NCI-H2029 (cell line): ENCODE measurements around the gene ADORA1.

ENCODE experiments used
- DNase-seq: peaks from one replicate; lab custom pipeline; 2025; lab: John Stamatoyannopoulos, UW

ADORA1 gene

GRCh38 chr1:203158423-203158822 lies 30.9 kb downstream of the ADORA1 start:
- DNase-seq, result no peak

- no peak for DNase-seq
Observed at GRCh38 chr1:203158960-203159665, 31.6 kb downstream of the ADORA1 start.

GRCh38 chr1:203159844-203160243 lies 32.3 kb downstream of the ADORA1 start:
- DNase-seq, result no peak

DNA sequence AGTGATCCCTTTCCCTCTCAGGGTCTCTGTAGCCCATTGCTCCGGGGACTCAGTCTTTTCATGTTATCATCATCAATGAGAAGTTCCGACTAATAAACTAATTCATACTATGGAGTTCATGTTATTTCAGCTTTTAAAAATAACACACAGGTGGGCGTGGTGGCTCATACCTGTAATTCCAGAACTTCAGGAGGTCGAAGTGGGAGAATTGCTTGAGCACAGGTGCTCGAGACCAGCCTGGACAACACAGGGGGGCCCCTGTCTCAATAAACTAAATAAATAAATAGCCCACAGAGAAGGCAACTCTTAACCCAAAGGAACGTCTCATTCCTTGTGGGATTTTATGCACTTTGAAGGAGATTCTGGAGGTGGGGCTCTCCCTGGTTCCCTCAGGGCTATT lies 33.6 kb downstream of the ADORA1 start:
- DNase-seq, result no peak

DNA sequence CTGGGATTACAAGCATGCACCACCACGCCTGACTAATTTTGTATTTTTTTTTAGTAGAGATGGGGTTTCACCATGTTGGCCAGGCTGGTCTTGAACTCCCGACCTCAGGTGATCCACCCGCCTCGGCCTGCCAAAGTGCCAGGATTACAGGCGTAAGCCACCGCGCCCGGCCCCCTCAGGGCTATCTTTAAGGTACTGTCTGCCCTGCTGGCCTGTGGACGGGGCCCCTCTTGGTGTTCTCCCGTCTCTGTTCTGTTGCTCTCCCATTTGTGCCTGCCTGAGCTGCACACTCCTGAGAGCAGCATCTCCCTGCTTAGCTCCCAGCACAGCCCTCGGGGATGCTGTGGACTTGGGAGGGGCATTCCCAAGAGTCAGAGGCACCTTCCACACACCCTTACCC lies 34.2 kb downstream of the ADORA1 start:
- DNase-seq, result no peak

DNA sequence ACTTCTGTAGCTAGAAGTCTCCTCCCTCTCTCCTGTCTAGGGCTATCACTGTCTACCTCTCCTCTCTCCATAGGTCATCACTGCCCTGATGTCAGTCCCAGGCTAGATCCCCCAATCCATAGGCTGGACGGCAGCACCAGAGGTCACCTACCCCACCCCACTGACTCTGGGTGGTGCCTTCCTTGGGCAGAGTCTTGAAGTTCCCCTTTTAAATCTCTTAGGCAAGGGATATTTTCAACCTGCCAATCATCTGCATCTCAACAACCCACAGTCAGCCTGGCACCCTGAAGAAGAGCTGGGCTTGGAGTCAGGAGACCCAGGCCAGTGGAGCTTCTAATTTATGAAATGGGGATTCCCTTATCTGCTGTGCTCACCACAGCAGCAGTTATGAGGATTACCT lies 34.9 kb downstream of the ADORA1 start:
- DNase-seq, result no peak

DNA sequence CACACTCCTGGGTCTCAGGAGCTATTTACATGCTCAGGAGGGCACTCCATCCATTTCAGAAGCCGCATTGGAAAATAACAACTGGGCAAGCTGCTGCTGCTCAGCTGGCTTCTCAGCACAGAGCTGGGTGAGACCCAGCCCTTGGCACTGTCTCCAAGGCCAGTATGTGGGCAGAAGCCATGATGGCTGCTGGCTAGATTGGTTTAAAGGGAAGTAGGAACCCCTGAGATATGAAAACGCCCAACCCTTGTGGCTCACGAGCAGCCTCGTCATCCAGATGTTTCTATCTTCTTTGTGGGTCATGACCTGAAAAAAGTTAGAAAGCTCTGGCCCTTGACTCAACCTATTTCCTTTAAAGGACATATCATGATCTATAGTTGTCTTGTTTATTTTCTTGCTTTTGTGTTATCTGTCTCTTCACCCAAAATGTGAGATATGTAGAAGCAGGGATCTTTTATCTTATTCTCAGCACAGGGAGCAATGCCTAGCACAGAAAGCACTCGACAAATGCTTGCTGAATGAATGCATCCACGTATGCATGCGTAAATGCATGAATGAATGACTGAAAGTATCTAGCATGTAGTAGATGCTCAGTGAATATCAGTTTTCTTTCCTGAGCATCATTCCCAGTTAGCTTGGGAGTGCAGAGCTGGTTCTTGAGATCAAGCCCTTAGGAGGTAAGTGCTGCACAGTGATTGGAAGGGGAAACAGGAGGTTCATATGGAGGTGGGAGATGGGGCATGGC lies 36.5 kb downstream of the ADORA1 start:
- no peak for DNase-seq

DNA sequence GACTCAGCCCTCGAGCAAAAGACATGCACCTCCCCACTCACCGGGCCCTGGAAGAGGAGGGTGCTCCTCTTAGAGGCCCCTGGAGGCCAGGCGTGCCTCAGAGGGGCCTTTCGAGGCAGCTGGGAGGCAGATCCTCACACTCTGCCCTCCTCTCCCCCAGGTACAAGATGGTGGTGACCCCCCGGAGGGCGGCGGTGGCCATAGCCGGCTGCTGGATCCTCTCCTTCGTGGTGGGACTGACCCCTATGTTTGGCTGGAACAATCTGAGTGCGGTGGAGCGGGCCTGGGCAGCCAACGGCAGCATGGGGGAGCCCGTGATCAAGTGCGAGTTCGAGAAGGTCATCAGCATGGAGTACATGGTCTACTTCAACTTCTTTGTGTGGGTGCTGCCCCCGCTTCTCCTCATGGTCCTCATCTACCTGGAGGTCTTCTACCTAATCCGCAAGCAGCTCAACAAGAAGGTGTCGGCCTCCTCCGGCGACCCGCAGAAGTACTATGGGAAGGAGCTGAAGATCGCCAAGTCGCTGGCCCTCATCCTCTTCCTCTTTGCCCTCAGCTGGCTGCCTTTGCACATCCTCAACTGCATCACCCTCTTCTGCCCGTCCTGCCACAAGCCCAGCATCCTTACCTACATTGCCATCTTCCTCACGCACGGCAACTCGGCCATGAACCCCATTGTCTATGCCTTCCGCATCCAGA lies 37.7 kb downstream of the ADORA1 start:
- no peak for DNase-seq

DNA sequence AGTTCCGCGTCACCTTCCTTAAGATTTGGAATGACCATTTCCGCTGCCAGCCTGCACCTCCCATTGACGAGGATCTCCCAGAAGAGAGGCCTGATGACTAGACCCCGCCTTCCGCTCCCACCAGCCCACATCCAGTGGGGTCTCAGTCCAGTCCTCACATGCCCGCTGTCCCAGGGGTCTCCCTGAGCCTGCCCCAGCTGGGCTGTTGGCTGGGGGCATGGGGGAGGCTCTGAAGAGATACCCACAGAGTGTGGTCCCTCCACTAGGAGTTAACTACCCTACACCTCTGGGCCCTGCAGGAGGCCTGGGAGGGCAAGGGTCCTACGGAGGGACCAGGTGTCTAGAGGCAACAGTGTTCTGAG lies 38.3 kb downstream of the ADORA1 start:
- no peak for DNase-seq

DNA sequence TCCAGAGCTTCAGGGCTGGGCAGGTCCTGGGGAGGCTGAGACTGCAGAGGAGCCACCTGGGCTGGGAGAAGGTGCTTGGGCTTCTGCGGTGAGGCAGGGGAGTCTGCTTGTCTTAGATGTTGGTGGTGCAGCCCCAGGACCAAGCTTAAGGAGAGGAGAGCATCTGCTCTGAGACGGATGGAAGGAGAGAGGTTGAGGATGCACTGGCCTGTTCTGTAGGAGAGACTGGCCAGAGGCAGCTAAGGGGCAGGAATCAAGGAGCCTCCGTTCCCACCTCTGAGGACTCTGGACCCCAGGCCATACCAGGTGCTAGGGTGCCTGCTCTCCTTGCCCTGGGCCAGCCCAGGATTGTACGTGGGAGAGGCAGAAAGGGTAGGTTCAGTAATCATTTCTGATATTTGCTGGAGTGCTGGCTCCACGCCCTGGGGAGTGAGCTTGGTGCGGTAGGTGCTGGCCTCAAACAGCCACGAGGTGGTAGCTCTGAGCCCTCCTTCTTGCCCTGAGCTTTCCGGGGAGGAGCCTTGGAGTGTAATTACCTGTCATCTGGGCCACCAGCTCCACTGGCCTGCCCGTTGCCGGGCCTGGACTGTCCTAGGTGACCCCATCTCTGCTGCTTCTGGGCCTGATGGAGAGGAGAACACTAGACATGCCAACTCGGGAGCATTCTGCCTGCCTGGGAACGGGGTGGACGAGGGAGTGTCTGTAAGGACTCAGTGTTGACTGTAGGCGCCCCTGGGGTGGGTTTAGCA lies 38.8 kb downstream of the ADORA1 start:
- no peak for DNase-seq

GRCh38 chr1:203167026-203167912 lies 39.7 kb downstream of the ADORA1 start:
- DNase-seq, result no peak

- no peak for DNase-seq
Observed at GRCh38 chr1:203167913-203168200, 40.3 kb downstream of the ADORA1 start.

DNA sequence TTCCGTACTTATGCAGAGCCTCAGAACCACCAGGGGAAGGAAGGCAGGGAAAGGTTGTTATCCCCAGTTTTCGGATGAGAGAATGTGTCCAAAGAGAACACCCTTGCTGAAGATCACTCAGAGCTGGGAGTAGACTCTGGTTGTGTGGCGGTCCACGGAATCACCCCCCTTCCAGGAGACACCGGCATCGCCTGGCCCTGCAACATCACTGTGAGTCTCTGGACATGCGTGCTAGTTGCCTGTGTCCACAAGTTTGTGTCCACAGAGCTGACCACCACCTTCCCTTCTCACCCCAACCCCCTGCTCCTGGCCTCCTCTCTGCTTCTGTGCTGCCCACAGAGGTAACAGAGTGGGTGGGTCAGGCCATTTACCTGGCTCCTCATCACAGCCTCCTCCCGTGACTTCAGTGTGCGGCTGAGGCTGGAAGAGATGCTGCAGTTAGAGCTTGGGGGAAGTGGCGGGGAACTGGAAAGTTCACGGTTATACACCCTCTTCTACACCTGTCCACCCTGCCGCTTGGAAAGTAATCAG lies 40.8 kb downstream of the ADORA1 start:
- no peak for DNase-seq

GRCh38 chr1:203168991-203169390 lies 41.5 kb downstream of the ADORA1 start:
- DNase-seq, result no peak

GRCh38 chr1:203169770-203170520 lies 42.4 kb downstream of the ADORA1 start:
- DNase-seq, result no peak

- DNase-seq, result no peak
Observed at GRCh38 chr1:203170625-203171330, 43.3 kb downstream of the ADORA1 start.

DNA sequence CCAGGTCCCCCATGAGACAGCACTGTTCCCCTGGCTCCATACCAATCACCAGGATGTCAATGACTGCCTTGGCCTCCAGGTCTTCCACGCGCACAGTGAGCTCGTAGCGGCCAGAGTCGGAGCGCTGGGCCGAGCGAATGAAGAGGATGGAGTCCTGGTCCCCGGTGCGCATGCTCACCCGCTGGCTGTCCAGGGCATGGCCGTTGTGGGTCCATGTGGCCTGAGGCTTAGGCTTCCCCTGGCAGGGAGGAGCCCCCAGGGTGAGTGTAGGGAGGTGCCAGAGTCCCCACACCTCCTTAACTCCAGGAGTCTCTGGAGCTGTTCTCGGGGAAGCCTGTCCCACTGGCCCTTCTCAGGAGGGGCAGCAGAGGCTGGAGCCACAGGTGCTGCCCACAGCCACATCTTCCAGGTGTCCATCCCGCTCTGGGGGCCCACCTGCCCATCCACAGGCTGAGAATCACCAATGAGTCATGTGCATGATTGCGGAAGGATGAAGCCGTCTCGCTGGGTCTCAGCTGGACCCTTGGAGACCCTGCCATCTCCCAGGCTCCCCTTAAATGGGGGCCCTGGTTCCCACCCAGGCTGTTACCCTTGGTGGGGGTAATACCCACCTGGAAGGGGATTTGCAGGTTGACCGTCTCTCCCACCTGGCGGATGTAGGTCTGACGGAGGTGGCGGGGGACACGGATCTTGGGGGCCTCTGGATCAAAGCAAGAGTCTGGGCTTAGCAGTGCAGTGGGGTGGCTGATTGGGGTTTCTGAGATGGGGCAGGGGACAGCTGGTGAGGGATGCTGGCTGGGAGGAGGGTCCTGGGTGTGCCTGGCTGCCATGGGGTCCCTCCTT lies 44.0 kb downstream of the ADORA1 start:
- DNase-seq, result no peak

- DNase-seq, result peak; percentile 46
Observed at GRCh38 chr1:203172184-203173010, 44.9 kb downstream of the ADORA1 start.
